ENCODE data around the gene MAOB. TPM values are rescaled to one million over a fixed set of nuclear protein-coding genes. Genes with fewer than 3 reads are reported as not detected.
"Not testable (repeated sequence)": the region's sequence is repeated elsewhere in the genome, so short reads cannot be mapped to it uniquely, and the experiment has no call there.

MAOB gene
- 18.9 TPM for total RNA-seq

GRCh38 chrX:43882294-43882681, at the start of gene MAOB:
MAOB (minus strand) TSS chrX:43882450; CDS start chrX:43882299, 151 bp downstream.
- intact Hi-C loops (cut with DNase I): no loop called here
- peak; percentile 62 for DNase-seq (ENCODE audit: low spot score)
- peak; percentile 72 for ATAC-seq

- DNase-seq (ENCODE audit: low spot score); intact Hi-C loops (cut with DNase I); ATAC-seq: not testable (repeated sequence)
These were observed 39.8 kb upstream of the MAOB start for GRCh38 chrX:43922032-43922431.

GRCh38 chrX:43910772-43911171, 28.5 kb upstream of the MAOB start:
- ATAC-seq; intact Hi-C loops (cut with DNase I): not testable (repeated sequence)

GRCh38 chrX:43910012-43910411, 27.8 kb upstream of the MAOB start:
- ATAC-seq (no peak), DNase-seq (ENCODE audit: low spot score) (no peak)
- intact Hi-C loops (cut with DNase I): no loop called here

More at GRCh38 chrX:43910772-43911171, 28.5 kb upstream of the MAOB start:
- not testable (repeated sequence) for DNase-seq (ENCODE audit: low spot score)

- no peak for ATAC-seq
- intact Hi-C loops (cut with DNase I): no loop called here
- DNase-seq (ENCODE audit: low spot score): no peak
These were observed 26.9 kb upstream of the MAOB start for GRCh38 chrX:43909141-43909540.

- DNase-seq (ENCODE audit: low spot score): no peak
- ATAC-seq: no peak
These were observed 17.9 kb upstream of the MAOB start for GRCh38 chrX:43899878-43900815.

GRCh38 chrX:43898406-43899035, 16.3 kb upstream of the MAOB start:
- intact Hi-C loops (cut with DNase I): no loop called here
- ATAC-seq (peak; percentile 36), DNase-seq (ENCODE audit: low spot score) (no peak)

More at GRCh38 chrX:43899878-43900815, 17.9 kb upstream of the MAOB start:
- intact Hi-C loops (cut with DNase I): no loop called here

- ATAC-seq: no peak
- no peak for DNase-seq (ENCODE audit: low spot score)
- intact Hi-C loops (cut with DNase I): no loop called here
These were observed 15.0 kb upstream of the MAOB start for GRCh38 chrX:43897290-43897689.

- intact Hi-C loops (cut with DNase I): no loop called here
- no peak for ATAC-seq
These were observed 10.2 kb upstream of the MAOB start for GRCh38 chrX:43892336-43892870.

GRCh38 chrX:43885617-43886016, 3.4 kb upstream of the MAOB start:
- DNase-seq (ENCODE audit: low spot score) (no peak), ATAC-seq (no peak)
- intact Hi-C loops (cut with DNase I): no loop called here

More at GRCh38 chrX:43892336-43892870, 10.2 kb upstream of the MAOB start:
- DNase-seq (ENCODE audit: low spot score): no peak

GRCh38 chrX:43881410-43882293, 598 bp downstream of the MAOB start:
- intact Hi-C loops (cut with DNase I): no loop called here
- DNase-seq (ENCODE audit: low spot score): no peak
- ATAC-seq: peak; percentile 53

- DNase-seq (ENCODE audit: low spot score) (no peak), ATAC-seq (no peak)
- intact Hi-C loops (cut with DNase I): no loop called here
These were observed 1.8 kb downstream of the MAOB start for GRCh38 chrX:43880425-43880824.

GRCh38 chrX:43878906-43879526, 3.2 kb downstream of the MAOB start:
- no peak for DNase-seq (ENCODE audit: low spot score)
- intact Hi-C loops (cut with DNase I): loop anchor here (5.0 kb wide), 1 partner anchor 1968 kb away; no protein-coding TSS in a partner anchor
- peak; percentile 23 for ATAC-seq

- intact Hi-C loops (cut with DNase I): loop anchor here (5.0 kb wide), 1 partner anchor 1971 kb away; no protein-coding TSS in a partner anchor
- DNase-seq (ENCODE audit: low spot score) (no peak), ATAC-seq (no peak)
These were observed 5.6 kb downstream of the MAOB start for GRCh38 chrX:43876680-43877079.

- intact Hi-C loops (cut with DNase I): no loop called here
- DNase-seq (ENCODE audit: low spot score): no peak
- no peak for ATAC-seq
These were observed 11.4 kb downstream of the MAOB start for GRCh38 chrX:43870758-43871419.

GRCh38 chrX:43870011-43870410, 12.2 kb downstream of the MAOB start:
- ATAC-seq (no peak), DNase-seq (ENCODE audit: low spot score) (no peak)
- intact Hi-C loops (cut with DNase I): no loop called here

GRCh38 chrX:43868791-43869190, 13.5 kb downstream of the MAOB start:
- DNase-seq (ENCODE audit: low spot score) (no peak), ATAC-seq (no peak)
- intact Hi-C loops (cut with DNase I): no loop called here

- intact Hi-C loops (cut with DNase I): no loop called here
- no peak for ATAC-seq
- DNase-seq (ENCODE audit: low spot score): no peak
These were observed 15.8 kb downstream of the MAOB start for GRCh38 chrX:43866423-43866822.

All from sciatic nerve (tissue), 2 donors.